GM12878 (cell line): ENCODE measurements around the gene ARL6. TPM values are rescaled to one million over a fixed set of nuclear protein-coding genes. Genes with fewer than 3 reads are reported as not detected.

Experiments used
- ATAC-seq: fragments of 200-7000 bp; cut with Tn5 transposase; 3 replicates; pipeline ENCODE4 v1.9.1; 2020; ENCODE audit warnings: mild to moderate bottlenecking, moderate library complexity
- BruUV-seq: library from RNA; stranded (reverse); fragments of 400-500 nt; replicated peaks from 2 replicates; lab custom pipeline; 2021; lab: Mats Ljungman, UMichigan
- CTCF ChIA-PET: fragments of 300-600 bp; sonication (Branson Sonifier 250); formaldehyde crosslinking; extraction: SDS; loops from one replicate; lab custom pipeline; 2021; ENCODE audit warnings: inconsistent platforms; lab: Yijun Ruan, JAX
- POLR2A ChIA-PET: fragments of 350-600 bp; formaldehyde crosslinking; extraction: SDS; loops from one replicate; lab custom pipeline; 2021; ENCODE audit warnings: inconsistent platforms; lab: Charles Lee
- RAD21 ChIA-PET: fragments of 300-600 bp; sonication (Branson Sonifier 250); formaldehyde crosslinking; loops from one replicate; lab custom pipeline; 2023; ENCODE audit warnings: antibody characterized with exemption; ENCODE audit not compliant: unreplicated experiment; lab: Charles Lee
- SMC1A ChIA-PET: fragments of 300-600 bp; sonication (Branson Sonifier 250); formaldehyde crosslinking; loops from one replicate; lab custom pipeline; 2023; ENCODE audit not compliant: unreplicated experiment, uncharacterized antibody; lab: Charles Lee
- DNase-seq: peaks from one replicate; pipeline ENCODE4 v3.0.0-alpha.2; 2011; ENCODE audit warnings: low read depth, low spot score
- FAIRE-seq: peaks from 3 replicates; lab custom pipeline; 2011; peaks lifted over from hg19 to GRCh38; lab: Jason Lieb, UNC
- H2AFZ ChIP-seq: 2 replicates; pipeline ENCODE4 v1.6.0; 2011; ENCODE audit warnings: low read depth, low read length, control low read depth; ENCODE audit not compliant: control insufficient read depth
- H3K27ac ChIP-seq: 2 replicates; pipeline ENCODE4 v1.5.1; 2011; ENCODE audit warnings: control low read depth; ENCODE audit not compliant: control insufficient read depth, insufficient read depth
- H3K27me3 ChIP-seq, 2 experiments: replicated peaks in 1 of 2; 2 replicates each; pipeline versions ENCODE4 v1.6.0 to v1.6.1; 2011; ENCODE audit warnings: low read length in 1 of 2; ENCODE audit not compliant: control insufficient read depth in 2 of 2, insufficient read depth in 2 of 2
- H3K36me3 ChIP-seq, 2 experiments: 2 replicates each; pipeline ENCODE4 v1.5.1; 2011; ENCODE audit warnings: low read length in 1 of 2; ENCODE audit not compliant: control insufficient read depth in 2 of 2, insufficient read depth in 2 of 2
- H3K4me1 ChIP-seq: 2 replicates; pipeline ENCODE4 v1.6.1; 2011; ENCODE audit warnings: mild to moderate bottlenecking, low read length, moderate library complexity, mixed read lengths; ENCODE audit not compliant: control insufficient read depth, insufficient read depth
- H3K4me2 ChIP-seq: 2 replicates; pipeline ENCODE4 v1.6.0; 2011; ENCODE audit warnings: control low read depth; ENCODE audit not compliant: control insufficient read depth, insufficient read depth
- H3K4me3 ChIP-seq: fragments of 200-600 bp; sonication (generic); 2 replicates; pipeline ENCODE4 v1.5.1; 2016
- H3K79me2 ChIP-seq: 2 replicates; pipeline ENCODE4 v1.6.0; 2011; ENCODE audit warnings: low read length; ENCODE audit not compliant: control insufficient read depth, insufficient read depth
- H3K9ac ChIP-seq: 2 replicates; pipeline ENCODE4 v1.8.0; 2011; ENCODE audit warnings: low read length, control low read depth, mixed read lengths; ENCODE audit not compliant: control insufficient read depth, insufficient read depth
- H3K9me3 ChIP-seq: replicated peaks from 3 replicates; pipeline ENCODE4 v1.5.1; 2011; ENCODE audit warnings: mild to moderate bottlenecking, low read length; ENCODE audit not compliant: control insufficient read depth, insufficient read depth
- H4K20me1 ChIP-seq: 2 replicates; pipeline ENCODE4 v1.6.0; 2011; ENCODE audit not compliant: control insufficient read depth, insufficient read depth
- BCL3 ChIP-seq: IDR thresholded peaks from 2 replicates; pipeline ENCODE4 v1.6.1; 2011; ENCODE audit warnings: borderline replicate concordance, low read depth, mild to moderate bottlenecking, moderate library complexity, low read length; ENCODE audit not compliant: insufficient read depth, poor library complexity, severe bottlenecking
- CBFB ChIP-seq: IDR thresholded peaks from 2 replicates; pipeline ENCODE4 v1.6.1; 2016; ENCODE audit warnings: antibody characterized with exemption, low read depth
- DPF2 ChIP-seq: fragments of 450-650 bp; IDR thresholded peaks from 2 replicates; pipeline ENCODE4 v1.6.1; 2017; ENCODE audit warnings: mild to moderate bottlenecking
- E2F4 ChIP-seq: IDR thresholded peaks from 2 replicates; pipeline ENCODE4 v1.6.1; 2012; ENCODE audit warnings: low read depth, low read length, improper control_type of control experiment
- ESRRA ChIP-seq: IDR thresholded peaks from 2 replicates; pipeline ENCODE4 v1.6.1; 2012; ENCODE audit warnings: mild to moderate bottlenecking, low read length, improper control_type of control experiment
- NFYA ChIP-seq: IDR thresholded peaks from 2 replicates; pipeline ENCODE4 v1.6.1; 2011; ENCODE audit warnings: low read depth, mild to moderate bottlenecking, low read length, improper control_type of control experiment, borderline replicate concordance
- NR2F1 ChIP-seq: fragments of 450-650 bp; conservative IDR thresholded peaks from 2 replicates; pipeline ENCODE4 v1.6.1; 2017; ENCODE audit warnings: mild to moderate bottlenecking
- NRF1 ChIP-seq: conservative IDR thresholded peaks from 2 replicates; pipeline ENCODE4 v1.6.1; 2011; ENCODE audit warnings: mild to moderate bottlenecking, low read depth, low read length, improper control_type of control experiment
- PAX5 ChIP-seq: IDR thresholded peaks from 2 replicates; pipeline ENCODE4 v1.6.1; 2011; ENCODE audit warnings: low read depth, low read length, borderline replicate concordance
- RBBP5 ChIP-seq: fragments of 200-600 bp; sonication (generic); conservative IDR thresholded peaks from 2 replicates; pipeline ENCODE4 v1.6.1; 2016
- ZNF207 ChIP-seq: fragments of 450-650 bp; IDR thresholded peaks from 2 replicates; pipeline ENCODE4 v1.6.1; 2014; ENCODE audit warnings: antibody characterized with exemption, mild to moderate bottlenecking, borderline replicate concordance
- WGBS: methylation state at CpG from one replicate; pipeline ENCODE4 v1.1.6; 2016; ENCODE audit warnings: low lambda C conversion rate; ENCODE audit not compliant: insufficient replicate concordance, insufficient coverage; ENCODE audit errors: missing lambda C conversion rate; 5-methylcytosine and 5-hydroxymethylcytosine counted together
- in situ Hi-C: fragments of 300-500 bp; cut with MboI; formaldehyde crosslinking; loops from 9 replicates; pipeline ENCODE4 v1.14.3; 2018; ENCODE audit warnings: mixed read lengths
- intact Hi-C: fragments of 100-400 bp; cut with micrococcal nuclease; formaldehyde crosslinking; loops from one replicate; pipeline ENCODE4 v1.14.2; 2022; ENCODE audit not compliant: unreplicated experiment
- polyA plus RNA-seq, 11 experiments: library from polyadenylated mRNA; depleted of rRNA in 4 of 11; unstranded in 6 of 11; stranded (reverse) in 5 of 11; fragments of >200 nt; fragmentation: Nextera tagmentation in 4 of 11; fragmentation: Illumina TruSeq in 1 of 11; extraction: Ambion mirVana in 4 of 11; extraction: Trizol in 1 of 11; gene quantifications; 1 replicate in 1 of 11; 2 replicates in 10 of 11; pipeline versions ENCODE4 v1.2.1 to v1.2.3, GENCODE V29; 2011 to 2016; ENCODE audit warnings: inconsistent platforms in 2 of 11, missing spikeins in 2 of 11, low read depth in 1 of 11
- total RNA-seq, 4 experiments: library from RNA; depleted of rRNA in 3 of 4; stranded (reverse); fragments of >200 nt in 3 of 4; fragmentation: Illumina TruSeq in 1 of 4; extraction: Trizol in 1 of 4; gene quantifications; 2 replicates each; pipeline versions ENCODE4 v1.2.1 to v1.2.3, GENCODE V29; 2013 to 2021
- TF ChIP-seq, protein P1 (sequence below): fragments of 450-650 bp; IDR thresholded peaks from 2 replicates; pipeline ENCODE4 v1.6.1; 2017; ENCODE audit warnings: mild to moderate bottlenecking, moderate library complexity

ARL6 gene
- total and polyA plus RNA-seq, 10 of the 15 experiments (the other 5 are each of a cell fraction or from before 2014, with no cell fraction given), result 2.0 to 7.3 (median 4.3) TPM

DNA sequence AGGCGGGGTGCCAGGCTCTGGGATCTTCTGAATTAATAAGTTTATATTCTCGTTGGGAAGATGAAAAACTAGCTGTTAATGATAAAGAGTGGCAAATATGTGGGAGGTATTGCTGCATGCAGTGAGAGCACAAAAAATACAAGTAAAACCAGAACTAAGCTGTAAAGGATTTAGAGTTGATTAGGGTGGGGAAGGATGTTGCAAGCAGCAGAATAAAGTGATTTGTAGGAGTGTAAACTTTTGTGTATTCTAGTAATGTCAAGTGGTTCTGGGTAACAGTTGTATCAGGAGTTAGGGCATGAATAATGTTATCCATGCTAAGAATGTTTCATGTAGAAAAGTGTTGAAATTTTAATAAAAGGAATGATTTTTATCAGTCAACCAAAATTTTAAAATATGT is 75.4 kb downstream of the ARL6 start:
- in situ Hi-C loops, result no loop called here
- Histone ChIP-seq H3K9ac (no peak overlapping the region), H3K4me2 (no peak overlapping the region), H3K9me3 (no peaks in the 10 kb centered on the region), H3K79me2 (no peaks in the 10 kb centered on the region), H3K4me1 (no peaks in the 10 kb centered on the region), H3K27ac (no peak overlapping the region), H2AFZ (no peak overlapping the region), H3K27me3 (no peaks in the 10 kb centered on the region), H3K4me3 (no peak overlapping the region), H4K20me1 (no peaks in the 10 kb centered on the region), H3K36me3 (no peaks in the 10 kb centered on the region)
- SMC1A ChIA-PET, result interaction anchor here (1.5 kb wide), 1 partner anchor 13 kb away, joined by 3 read pairs; no protein-coding TSS in a partner anchor
- POLR2A ChIA-PET, result no interaction called here
- CTCF ChIA-PET, result no interaction called here
- BruUV-seq, result no TSS peak
- DNase-seq (no peak), FAIRE-seq (no peak), ATAC-seq (no peak)
- intact Hi-C loops, result no loop called here
- RAD21 ChIA-PET, result no interaction called here
- WGBS, result 91% methylated on average over 2 of the region's 2 CpGs
- TF ChIP-seq PAX5, result no peak

- WGBS, result 94% methylated on average over 8 of the region's 8 CpGs
- intact Hi-C loops, result no loop called here
- FAIRE-seq (no peak), ATAC-seq (no peak), DNase-seq (no peak)
- RAD21 ChIA-PET, result no interaction called here
- Histone ChIP-seq H3K36me3 (no peaks in the 10 kb centered on the region), H2AFZ (no peak overlapping the region), H3K4me3 (no peak overlapping the region), H3K9ac (no peak overlapping the region), H3K27me3 (no peaks in the 10 kb centered on the region), H3K79me2 (no peaks in the 10 kb centered on the region), H3K4me1 (no peaks in the 10 kb centered on the region), H4K20me1 (no peaks in the 10 kb centered on the region), H3K9me3 (no peaks in the 10 kb centered on the region), H3K4me2 (no peak overlapping the region), H3K27ac (no peak overlapping the region)
- SMC1A ChIA-PET, result interaction anchor here (1.3 kb wide), 1 partner anchor 20 kb away, joined by 3 read pairs; no protein-coding TSS in a partner anchor
- POLR2A ChIA-PET, result no interaction called here
- in situ Hi-C loops, result no loop called here
- CTCF ChIA-PET, result interaction anchor here (0.6 to 1.0 kb wide), 2 partner anchors 31 to 47 kb away, joined by 3 to 4 read pairs; no protein-coding TSS in a partner anchor
- no TSS peak for BruUV-seq
- TF ChIP-seq NR2F1 (no peak), CBFB (no peak), E2F4 (no peak), RBBP5 (no peak), DPF2 (no peak), NRF1 (no peak), BCL3 (no peak), NFYA (no peak), ZNF207 (no peak), ESRRA (no peak)
- TF ChIP-seq, protein P1, sequence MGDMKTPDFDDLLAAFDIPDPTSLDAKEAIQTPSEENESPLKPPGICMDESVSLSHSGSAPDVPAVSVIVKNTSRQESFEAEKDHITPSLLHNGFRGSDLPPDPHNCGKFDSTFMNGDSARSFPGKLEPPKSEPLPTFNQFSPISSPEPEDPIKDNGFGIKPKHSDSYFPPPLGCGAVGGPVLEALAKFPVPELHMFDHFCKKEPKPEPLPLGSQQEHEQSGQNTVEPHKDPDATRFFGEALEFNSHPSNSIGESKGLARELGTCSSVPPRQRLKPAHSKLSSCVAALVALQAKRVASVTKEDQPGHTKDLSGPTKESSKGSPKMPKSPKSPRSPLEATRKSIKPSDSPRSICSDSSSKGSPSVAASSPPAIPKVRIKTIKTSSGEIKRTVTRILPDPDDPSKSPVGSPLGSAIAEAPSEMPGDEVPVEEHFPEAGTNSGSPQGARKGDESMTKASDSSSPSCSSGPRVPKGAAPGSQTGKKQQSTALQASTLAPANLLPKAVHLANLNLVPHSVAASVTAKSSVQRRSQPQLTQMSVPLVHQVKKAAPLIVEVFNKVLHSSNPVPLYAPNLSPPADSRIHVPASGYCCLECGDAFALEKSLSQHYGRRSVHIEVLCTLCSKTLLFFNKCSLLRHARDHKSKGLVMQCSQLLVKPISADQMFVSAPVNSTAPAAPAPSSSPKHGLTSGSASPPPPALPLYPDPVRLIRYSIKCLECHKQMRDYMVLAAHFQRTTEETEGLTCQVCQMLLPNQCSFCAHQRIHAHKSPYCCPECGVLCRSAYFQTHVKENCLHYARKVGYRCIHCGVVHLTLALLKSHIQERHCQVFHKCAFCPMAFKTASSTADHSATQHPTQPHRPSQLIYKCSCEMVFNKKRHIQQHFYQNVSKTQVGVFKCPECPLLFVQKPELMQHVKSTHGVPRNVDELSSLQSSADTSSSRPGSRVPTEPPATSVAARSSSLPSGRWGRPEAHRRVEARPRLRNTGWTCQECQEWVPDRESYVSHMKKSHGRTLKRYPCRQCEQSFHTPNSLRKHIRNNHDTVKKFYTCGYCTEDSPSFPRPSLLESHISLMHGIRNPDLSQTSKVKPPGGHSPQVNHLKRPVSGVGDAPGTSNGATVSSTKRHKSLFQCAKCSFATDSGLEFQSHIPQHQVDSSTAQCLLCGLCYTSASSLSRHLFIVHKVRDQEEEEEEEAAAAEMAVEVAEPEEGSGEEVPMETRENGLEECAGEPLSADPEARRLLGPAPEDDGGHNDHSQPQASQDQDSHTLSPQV, result no peak
Measured at GRCh38 chr3:97841304-97841703, 76.7 kb downstream of the ARL6 start.
